HCT116 (cell line): ENCODE data around the gene POFUT1.
"Not testable (repeated sequence)": the region's sequence is repeated elsewhere in the genome, so short reads cannot be mapped to it uniquely, and the experiment has no call there.

ENCODE experiments used
- CBX3 ChIP-seq: IDR thresholded peaks from 2 replicates; pipeline ENCODE4 v1.6.1; 2012; ENCODE audit warnings: low read depth
- CEBPB ChIP-seq: IDR thresholded peaks from 2 replicates; pipeline ENCODE4 v1.6.1; 2012; ENCODE audit warnings: low read depth
- EZH2 ChIP-seq: fragments of 200-600 bp; sonication (generic); IDR thresholded peaks from 2 replicates; pipeline ENCODE4 v1.6.1; 2017; ENCODE audit warnings: antibody characterized with exemption, mixed run types
- JUND ChIP-seq: IDR thresholded peaks from 2 replicates; pipeline ENCODE4 v1.6.1; 2012
- POLR2A ChIP-seq: IDR thresholded peaks from 2 replicates; pipeline ENCODE4 v1.7.0; 2011; ENCODE audit warnings: borderline replicate concordance; ENCODE audit not compliant: insufficient read depth, insufficient read length; ENCODE audit errors: extremely low read depth
- POLR2AphosphoS5 ChIP-seq: IDR thresholded peaks from 2 replicates; pipeline ENCODE4 v1.6.1; 2011; ENCODE audit warnings: mild to moderate bottlenecking, low read depth, low read length, moderate library complexity
- RAD21 ChIP-seq: IDR thresholded peaks from 2 replicates; pipeline ENCODE4 v1.6.1; 2012; ENCODE audit warnings: low read depth, mild to moderate bottlenecking
- SIN3A ChIP-seq: IDR thresholded peaks from 2 replicates; pipeline ENCODE4 v1.6.1; 2012; ENCODE audit warnings: low read depth
- SP1 ChIP-seq: IDR thresholded peaks from 2 replicates; pipeline ENCODE4 v1.6.1; 2012; ENCODE audit warnings: low read depth
- TF ChIP-seq, protein P1 (sequence below), 3 experiments: fragments of 200-600 bp in 1 of 3; sonication (generic) in 1 of 3; IDR thresholded peaks in 2 of 3; conservative IDR thresholded peaks in 1 of 3; 2 replicates each; pipeline ENCODE4 v1.5.1; 2012 to 2017; ENCODE audit warnings: low read depth in 2 of 3, low read length in 2 of 3, antibody characterized with exemption in 1 of 3, borderline replicate concordance in 1 of 3, control low read depth in 1 of 3, mild to moderate bottlenecking in 1 of 3, mixed read lengths in 1 of 3, mixed run types in 1 of 3, moderate library complexity in 1 of 3; ENCODE audit not compliant: insufficient read depth in 1 of 3
- TF ChIP-seq, protein P2 (sequence below): IDR thresholded peaks from 2 replicates; pipeline ENCODE4 v1.6.1; 2011; ENCODE audit warnings: mild to moderate bottlenecking, low read length, moderate library complexity; ENCODE audit not compliant: insufficient replicate concordance; ENCODE audit errors: extremely low read depth

DNA sequence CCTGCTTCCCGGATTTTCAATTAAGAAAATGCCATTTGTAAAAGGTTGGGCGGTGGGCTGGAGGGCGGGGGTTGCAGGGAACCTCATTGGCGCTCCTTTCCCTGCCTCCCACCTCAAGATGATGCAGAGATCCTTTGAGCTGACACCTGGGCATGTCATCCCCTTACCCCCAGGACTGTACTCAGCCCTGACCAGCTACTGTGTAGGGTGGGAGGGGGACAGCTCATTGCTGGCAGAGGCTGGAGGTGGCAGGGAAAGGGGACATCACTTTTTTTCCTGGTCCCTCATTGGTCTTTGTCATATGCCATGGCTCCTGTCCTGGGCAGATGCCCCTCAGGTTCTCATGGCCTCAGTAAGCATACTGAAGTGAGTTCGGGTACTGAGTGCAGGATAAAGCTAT is 14.3 kb upstream of the POFUT1 start:
- TF ChIP-seq, protein P1, sequence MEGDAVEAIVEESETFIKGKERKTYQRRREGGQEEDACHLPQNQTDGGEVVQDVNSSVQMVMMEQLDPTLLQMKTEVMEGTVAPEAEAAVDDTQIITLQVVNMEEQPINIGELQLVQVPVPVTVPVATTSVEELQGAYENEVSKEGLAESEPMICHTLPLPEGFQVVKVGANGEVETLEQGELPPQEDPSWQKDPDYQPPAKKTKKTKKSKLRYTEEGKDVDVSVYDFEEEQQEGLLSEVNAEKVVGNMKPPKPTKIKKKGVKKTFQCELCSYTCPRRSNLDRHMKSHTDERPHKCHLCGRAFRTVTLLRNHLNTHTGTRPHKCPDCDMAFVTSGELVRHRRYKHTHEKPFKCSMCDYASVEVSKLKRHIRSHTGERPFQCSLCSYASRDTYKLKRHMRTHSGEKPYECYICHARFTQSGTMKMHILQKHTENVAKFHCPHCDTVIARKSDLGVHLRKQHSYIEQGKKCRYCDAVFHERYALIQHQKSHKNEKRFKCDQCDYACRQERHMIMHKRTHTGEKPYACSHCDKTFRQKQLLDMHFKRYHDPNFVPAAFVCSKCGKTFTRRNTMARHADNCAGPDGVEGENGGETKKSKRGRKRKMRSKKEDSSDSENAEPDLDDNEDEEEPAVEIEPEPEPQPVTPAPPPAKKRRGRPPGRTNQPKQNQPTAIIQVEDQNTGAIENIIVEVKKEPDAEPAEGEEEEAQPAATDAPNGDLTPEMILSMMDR (IDR thresholded peaks at IDR 0.05 in 2 of 3, conservative IDR thresholded peaks at IDR 0.05 in 1 of 3; ENCODE audit: borderline replicate concordance in 1 of 3, insufficient read depth in 1 of 3, low read depth in 2 of 3, low read length in 2 of 3): not testable (repeated sequence)
- not testable (repeated sequence) for TF ChIP-seq SP1, CEBPB, POLR2AphosphoS5, POLR2A, EZH2, RAD21, SIN3A, CBX3, JUND
- TF ChIP-seq, protein P2, sequence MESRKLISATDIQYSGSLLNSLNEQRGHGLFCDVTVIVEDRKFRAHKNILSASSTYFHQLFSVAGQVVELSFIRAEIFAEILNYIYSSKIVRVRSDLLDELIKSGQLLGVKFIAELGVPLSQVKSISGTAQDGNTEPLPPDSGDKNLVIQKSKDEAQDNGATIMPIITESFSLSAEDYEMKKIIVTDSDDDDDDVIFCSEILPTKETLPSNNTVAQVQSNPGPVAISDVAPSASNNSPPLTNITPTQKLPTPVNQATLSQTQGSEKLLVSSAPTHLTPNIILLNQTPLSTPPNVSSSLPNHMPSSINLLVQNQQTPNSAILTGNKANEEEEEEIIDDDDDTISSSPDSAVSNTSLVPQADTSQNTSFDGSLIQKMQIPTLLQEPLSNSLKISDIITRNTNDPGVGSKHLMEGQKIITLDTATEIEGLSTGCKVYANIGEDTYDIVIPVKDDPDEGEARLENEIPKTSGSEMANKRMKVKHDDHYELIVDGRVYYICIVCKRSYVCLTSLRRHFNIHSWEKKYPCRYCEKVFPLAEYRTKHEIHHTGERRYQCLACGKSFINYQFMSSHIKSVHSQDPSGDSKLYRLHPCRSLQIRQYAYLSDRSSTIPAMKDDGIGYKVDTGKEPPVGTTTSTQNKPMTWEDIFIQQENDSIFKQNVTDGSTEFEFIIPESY: not testable (repeated sequence)
